GM18517 (cell line): Measurements from ENCODE around the gene GDPD1.
"Not testable (repeated sequence)": the region's sequence is repeated elsewhere in the genome, so short reads cannot be mapped to it uniquely, and the experiment has no call there.

Source experiments
- ATAC-seq: cut with Tn5 transposase; IDR thresholded peaks from one replicate; pipeline ENCODE4 v1.9.1; 2021; ENCODE audit warnings: mild to moderate bottlenecking, moderate library complexity; ENCODE audit not compliant: unreplicated experiment

GDPD1 gene

GRCh38 chr17:59311051-59311468 is 90.7 kb downstream of the GDPD1 start:
- no peak for ATAC-seq

GRCh38 chr17:59311521-59311920 is 91.2 kb downstream of the GDPD1 start:
- not testable (repeated sequence) for ATAC-seq

GRCh38 chr17:59315866-59316265 is 95.6 kb downstream of the GDPD1 start:
- no peak for ATAC-seq
